Mesodermal cell (in vitro differentiated cells): ENCODE measurements around the gene ARHGEF10L.
A peak's percentile ranks its signal among the peaks of the same experiment; 100 is the strongest.

Experiments
- H3K27ac ChIP-seq: 2 replicates; pipeline ENCODE4 v1.7.0; 2013; ENCODE audit warnings: mild to moderate bottlenecking, low read depth, low read length, moderate library complexity; ENCODE audit not compliant: severe bottlenecking
- H3K36me3 ChIP-seq: 2 replicates; pipeline ENCODE4 v1.7.1; 2013; ENCODE audit warnings: mild to moderate bottlenecking, low read length, moderate library complexity; ENCODE audit not compliant: control insufficient read depth, insufficient read depth
- H3K4me1 ChIP-seq: one replicate; pipeline ENCODE4 v1.7.1; 2013; ENCODE audit warnings: mild to moderate bottlenecking, low read length; ENCODE audit not compliant: insufficient read depth, control insufficient read depth, poor library complexity, severe bottlenecking
- H3K4me3 ChIP-seq: 2 replicates; pipeline ENCODE4 v1.7.0; 2013; ENCODE audit warnings: low read length, control low read depth, mild to moderate bottlenecking; ENCODE audit not compliant: insufficient read depth, poor library complexity, severe bottlenecking; ENCODE audit errors: extremely low read depth
- H3K9me3 ChIP-seq: 2 replicates; pipeline ENCODE4 v1.7.1; 2013; ENCODE audit warnings: mild to moderate bottlenecking, low read length, moderate library complexity; ENCODE audit not compliant: control insufficient read depth
- WGBS, 2 experiments: methylation state at CpG; one replicate each; pipeline ENCODE4 v1.1.5; 2013; ENCODE audit warnings: missing lambda C conversion rate in 2 of 2; ENCODE audit not compliant: insufficient coverage in 2 of 2; 5-methylcytosine and 5-hydroxymethylcytosine counted together

ARHGEF10L gene

GRCh38 chr1:17564458-17565393 lies 25.2 kb downstream of the ARHGEF10L start:
- no peak overlapping the region for H3K4me3 ChIP-seq
- no peaks in the 10 kb centered on the region for H3K9me3 ChIP-seq
- H3K27ac ChIP-seq: no peak overlapping the region
- peaks cover 37% of the 10 kb centered on the region for H3K4me1 ChIP-seq
- no peaks in the 10 kb centered on the region for H3K36me3 ChIP-seq
- WGBS, 2 experiments: 75 to 79% methylated on average over 13 to 14 of the region's 16 CpGs

GRCh38 chr1:17565461-17566252 lies 26.2 kb downstream of the ARHGEF10L start:
- no peak overlapping the region for H3K4me3 ChIP-seq
- no peaks in the 10 kb centered on the region for H3K9me3 ChIP-seq
- H3K36me3 ChIP-seq: no peaks in the 10 kb centered on the region
- peaks cover 43% of the 10 kb centered on the region for H3K4me1 ChIP-seq
- WGBS, 2 experiments: 43 to 45% methylated on average over 14 to 15 of the region's 17 CpGs
- H3K27ac ChIP-seq: peak overlapping the region; percentile 30

- no peak overlapping the region for H3K4me3 ChIP-seq
- H3K9me3 ChIP-seq: no peaks in the 10 kb centered on the region
- 100% methylated on average over 2 to 3 of the region's 3 CpGs for WGBS, 2 experiments
- peaks cover 40% of the 10 kb centered on the region for H3K4me1 ChIP-seq
- no peak overlapping the region for H3K27ac ChIP-seq
- H3K36me3 ChIP-seq: no peaks in the 10 kb centered on the region
These were observed 26.9 kb downstream of the ARHGEF10L start for GRCh38 chr1:17566417-17566816.

GRCh38 chr1:17566892-17567291 lies 27.4 kb downstream of the ARHGEF10L start:
- Histone ChIP-seq H3K27ac (no peak overlapping the region), H3K36me3 (no peaks in the 10 kb centered on the region), H3K4me3 (no peak overlapping the region), H3K4me1 (peaks cover 40% of the 10 kb centered on the region), H3K9me3 (no peaks in the 10 kb centered on the region)
- WGBS, 2 experiments: 90 to 92% methylated on average over 8 to 9 of the region's 9 CpGs

GRCh38 chr1:17567582-17567981 lies 28.1 kb downstream of the ARHGEF10L start:
- Histone ChIP-seq H3K9me3 (no peaks in the 10 kb centered on the region), H3K36me3 (no peaks in the 10 kb centered on the region), H3K27ac (no peak overlapping the region), H3K4me1 (peaks cover 39% of the 10 kb centered on the region), H3K4me3 (no peak overlapping the region)
- 92 to 96% methylated on average over 6 of the region's 6 CpGs for WGBS, 2 experiments

GRCh38 chr1:17568014-17568900 lies 28.8 kb downstream of the ARHGEF10L start:
- WGBS, 2 experiments: 82 to 96% methylated on average over 7 to 9 of the region's 11 CpGs
- H3K36me3 ChIP-seq: no peaks in the 10 kb centered on the region
- H3K4me3 ChIP-seq: no peak overlapping the region
- H3K27ac ChIP-seq: peak overlapping the region; percentile 99
- H3K4me1 ChIP-seq: peaks cover 45% of the 10 kb centered on the region
- H3K9me3 ChIP-seq: no peaks in the 10 kb centered on the region

- peaks cover 57% of the 10 kb centered on the region for H3K4me1 ChIP-seq
- H3K27ac ChIP-seq: peak overlapping the region; percentile 99
These were observed 30.0 kb downstream of the ARHGEF10L start for GRCh38 chr1:17569200-17570139.

GRCh38 chr1:17570228-17570627 lies 30.7 kb downstream of the ARHGEF10L start:
- H3K4me3 ChIP-seq: no peak overlapping the region
- 83 to 96% methylated on average over 1 to 3 of the region's 3 CpGs for WGBS, 2 experiments

More at GRCh38 chr1:17569200-17570139, 30.0 kb downstream of the ARHGEF10L start:
- no peaks in the 10 kb centered on the region for H3K36me3 ChIP-seq
- no peak overlapping the region for H3K4me3 ChIP-seq
- WGBS, 2 experiments: 32 to 35% methylated on average over 7 of the region's 16 CpGs
- no peaks in the 10 kb centered on the region for H3K9me3 ChIP-seq

GRCh38 chr1:17572264-17572985 lies 32.9 kb downstream of the ARHGEF10L start:
- Histone ChIP-seq H3K4me1 (peaks cover 67% of the 10 kb centered on the region), H3K27ac (no peak overlapping the region), H3K4me3 (no peak overlapping the region), H3K36me3 (no peaks in the 10 kb centered on the region), H3K9me3 (no peaks in the 10 kb centered on the region)
- WGBS, 2 experiments: 86% methylated on average over 9 of the region's 9 CpGs

More at GRCh38 chr1:17570228-17570627, 30.7 kb downstream of the ARHGEF10L start:
- Histone ChIP-seq H3K36me3 (no peaks in the 10 kb centered on the region), H3K4me1 (peaks cover 58% of the 10 kb centered on the region), H3K27ac (peak overlapping the region; percentile 99), H3K9me3 (no peaks in the 10 kb centered on the region)
